ENCODE data around the gene CHPT1. TPM values are rescaled to one million over a fixed set of nuclear protein-coding genes. Genes with fewer than 3 reads are reported as not detected.

CHPT1 gene
- total and polyA plus RNA-seq, 9 of the 15 experiments (the other 6 are each of a cell fraction or from before 2014, with no cell fraction given): 15.3 to 210 (median 91.9) TPM

DNA sequence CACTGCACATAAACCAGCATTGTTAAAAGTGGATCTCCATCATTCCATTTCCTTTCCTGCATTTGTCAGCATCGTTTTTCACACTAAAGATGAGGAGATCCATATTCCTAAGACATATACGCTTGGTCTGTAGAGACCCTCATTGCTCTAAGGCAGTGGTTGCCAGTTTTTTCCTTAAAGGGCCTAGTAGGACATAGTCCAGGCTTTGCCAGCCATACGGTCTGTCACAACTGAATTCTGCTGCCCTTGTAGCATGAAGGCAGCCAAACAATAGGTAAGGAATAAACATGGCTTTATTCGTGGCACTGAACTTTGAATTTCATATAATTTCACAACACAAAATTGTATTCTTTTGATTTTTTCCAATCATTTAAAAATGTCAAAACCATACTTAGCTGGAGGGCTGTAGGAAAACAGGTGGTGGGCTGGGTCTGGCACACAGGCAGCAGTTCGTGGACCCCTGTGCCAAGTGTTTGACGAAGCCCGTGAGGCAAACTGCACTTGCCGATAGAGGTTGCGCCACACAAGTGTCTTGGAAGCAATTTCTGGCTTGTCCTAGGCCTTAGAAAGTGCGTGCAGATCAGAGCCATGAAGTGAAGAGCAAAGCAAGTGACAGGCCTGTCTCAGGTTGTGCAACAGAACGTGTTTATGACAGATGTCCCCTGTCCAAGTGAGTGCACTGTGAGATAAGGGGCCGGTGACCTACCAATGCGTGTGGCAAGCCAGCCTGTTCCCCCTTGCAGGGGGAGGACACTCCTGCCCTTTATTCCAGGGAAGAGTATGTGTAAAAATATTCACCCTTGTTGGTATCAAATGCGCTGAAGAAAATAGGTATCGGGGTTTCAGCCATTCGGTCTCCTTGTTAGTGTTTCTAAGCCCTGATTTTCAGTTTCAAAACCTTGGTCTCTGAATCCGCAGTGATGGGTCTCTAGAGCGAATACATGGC is 916 bp upstream of the CHPT1 start (continued):
- TF ChIP-seq, protein P1, sequence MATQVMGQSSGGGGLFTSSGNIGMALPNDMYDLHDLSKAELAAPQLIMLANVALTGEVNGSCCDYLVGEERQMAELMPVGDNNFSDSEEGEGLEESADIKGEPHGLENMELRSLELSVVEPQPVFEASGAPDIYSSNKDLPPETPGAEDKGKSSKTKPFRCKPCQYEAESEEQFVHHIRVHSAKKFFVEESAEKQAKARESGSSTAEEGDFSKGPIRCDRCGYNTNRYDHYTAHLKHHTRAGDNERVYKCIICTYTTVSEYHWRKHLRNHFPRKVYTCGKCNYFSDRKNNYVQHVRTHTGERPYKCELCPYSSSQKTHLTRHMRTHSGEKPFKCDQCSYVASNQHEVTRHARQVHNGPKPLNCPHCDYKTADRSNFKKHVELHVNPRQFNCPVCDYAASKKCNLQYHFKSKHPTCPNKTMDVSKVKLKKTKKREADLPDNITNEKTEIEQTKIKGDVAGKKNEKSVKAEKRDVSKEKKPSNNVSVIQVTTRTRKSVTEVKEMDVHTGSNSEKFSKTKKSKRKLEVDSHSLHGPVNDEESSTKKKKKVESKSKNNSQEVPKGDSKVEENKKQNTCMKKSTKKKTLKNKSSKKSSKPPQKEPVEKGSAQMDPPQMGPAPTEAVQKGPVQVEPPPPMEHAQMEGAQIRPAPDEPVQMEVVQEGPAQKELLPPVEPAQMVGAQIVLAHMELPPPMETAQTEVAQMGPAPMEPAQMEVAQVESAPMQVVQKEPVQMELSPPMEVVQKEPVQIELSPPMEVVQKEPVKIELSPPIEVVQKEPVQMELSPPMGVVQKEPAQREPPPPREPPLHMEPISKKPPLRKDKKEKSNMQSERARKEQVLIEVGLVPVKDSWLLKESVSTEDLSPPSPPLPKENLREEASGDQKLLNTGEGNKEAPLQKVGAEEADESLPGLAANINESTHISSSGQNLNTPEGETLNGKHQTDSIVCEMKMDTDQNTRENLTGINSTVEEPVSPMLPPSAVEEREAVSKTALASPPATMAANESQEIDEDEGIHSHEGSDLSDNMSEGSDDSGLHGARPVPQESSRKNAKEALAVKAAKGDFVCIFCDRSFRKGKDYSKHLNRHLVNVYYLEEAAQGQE (IDR thresholded peaks at IDR 0.05; ENCODE audit: borderline replicate concordance): no peak
- TF ChIP-seq, protein P1 (CRISPR knock-in tag; IDR thresholded peaks at IDR 0.05; ENCODE audit: low read depth): no peak
- no peak for TF ChIP-seq CHD2 (IDR thresholded peaks at IDR 0.05; ENCODE audit: low read depth, low read length)
- no peak for TF ChIP-seq PYGO2 (tag; IDR thresholded peaks at IDR 0.05)
- TF ChIP-seq SMARCE1 (IDR thresholded peaks at IDR 0.05): peak; percentile 86
- TF ChIP-seq MBD2 (IDR thresholded peaks at IDR 0.05; ENCODE audit: borderline replicate concordance, low read depth): peak; percentile 79
- TF ChIP-seq NFIC (IDR thresholded peaks at IDR 0.05): peak; percentile 77
- TF ChIP-seq, protein P2, sequence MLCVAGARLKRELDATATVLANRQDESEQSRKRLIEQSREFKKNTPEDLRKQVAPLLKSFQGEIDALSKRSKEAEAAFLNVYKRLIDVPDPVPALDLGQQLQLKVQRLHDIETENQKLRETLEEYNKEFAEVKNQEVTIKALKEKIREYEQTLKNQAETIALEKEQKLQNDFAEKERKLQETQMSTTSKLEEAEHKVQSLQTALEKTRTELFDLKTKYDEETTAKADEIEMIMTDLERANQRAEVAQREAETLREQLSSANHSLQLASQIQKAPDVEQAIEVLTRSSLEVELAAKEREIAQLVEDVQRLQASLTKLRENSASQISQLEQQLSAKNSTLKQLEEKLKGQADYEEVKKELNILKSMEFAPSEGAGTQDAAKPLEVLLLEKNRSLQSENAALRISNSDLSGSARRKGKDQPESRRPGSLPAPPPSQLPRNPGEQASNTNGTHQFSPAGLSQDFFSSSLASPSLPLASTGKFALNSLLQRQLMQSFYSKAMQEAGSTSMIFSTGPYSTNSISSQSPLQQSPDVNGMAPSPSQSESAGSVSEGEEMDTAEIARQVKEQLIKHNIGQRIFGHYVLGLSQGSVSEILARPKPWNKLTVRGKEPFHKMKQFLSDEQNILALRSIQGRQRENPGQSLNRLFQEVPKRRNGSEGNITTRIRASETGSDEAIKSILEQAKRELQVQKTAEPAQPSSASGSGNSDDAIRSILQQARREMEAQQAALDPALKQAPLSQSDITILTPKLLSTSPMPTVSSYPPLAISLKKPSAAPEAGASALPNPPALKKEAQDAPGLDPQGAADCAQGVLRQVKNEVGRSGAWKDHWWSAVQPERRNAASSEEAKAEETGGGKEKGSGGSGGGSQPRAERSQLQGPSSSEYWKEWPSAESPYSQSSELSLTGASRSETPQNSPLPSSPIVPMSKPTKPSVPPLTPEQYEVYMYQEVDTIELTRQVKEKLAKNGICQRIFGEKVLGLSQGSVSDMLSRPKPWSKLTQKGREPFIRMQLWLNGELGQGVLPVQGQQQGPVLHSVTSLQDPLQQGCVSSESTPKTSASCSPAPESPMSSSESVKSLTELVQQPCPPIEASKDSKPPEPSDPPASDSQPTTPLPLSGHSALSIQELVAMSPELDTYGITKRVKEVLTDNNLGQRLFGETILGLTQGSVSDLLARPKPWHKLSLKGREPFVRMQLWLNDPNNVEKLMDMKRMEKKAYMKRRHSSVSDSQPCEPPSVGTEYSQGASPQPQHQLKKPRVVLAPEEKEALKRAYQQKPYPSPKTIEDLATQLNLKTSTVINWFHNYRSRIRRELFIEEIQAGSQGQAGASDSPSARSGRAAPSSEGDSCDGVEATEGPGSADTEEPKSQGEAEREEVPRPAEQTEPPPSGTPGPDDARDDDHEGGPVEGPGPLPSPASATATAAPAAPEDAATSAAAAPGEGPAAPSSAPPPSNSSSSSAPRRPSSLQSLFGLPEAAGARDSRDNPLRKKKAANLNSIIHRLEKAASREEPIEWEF (CRISPR knock-in tag; IDR thresholded peaks at IDR 0.05): no peak; the same call in none of the 2 replicates
- no peak for TF ChIP-seq GTF2A2 (tag; IDR thresholded peaks at IDR 0.05)
- no peak for TF ChIP-seq ZFP36 (IDR thresholded peaks at IDR 0.05; ENCODE audit: low read depth, low read length, partially characterized antibody)
- peak in 1 of 2 experiments; percentile 82; a peak in 1 of 4 replicates for TF ChIP-seq NONO (IDR thresholded peaks at IDR 0.05; ENCODE audit: low read depth in 2 of 2, low read length in 1 of 2)
- TF ChIP-seq PPARD (CRISPR knock-in tag; IDR thresholded peaks at IDR 0.05): no peak
- no peak for TF ChIP-seq POLR3G (IDR thresholded peaks at IDR 0.05; ENCODE audit: extremely low read depth, insufficient read length, insufficient replicate concordance)
- peak; percentile 88 for TF ChIP-seq CREM (IDR thresholded peaks at IDR 0.05; ENCODE audit: low read depth)
- TF ChIP-seq POLR2A (conservative IDR thresholded peaks at IDR 0.05): 0 out of 2 replicates have a peak, but pooled peaks have one; percentile 9
- TF ChIP-seq BMI1 (IDR thresholded peaks at IDR 0.05; ENCODE audit: low read length): no peak

Data from K562 (cell line).